Fibroblast of lung (primary cell): Measurements from ENCODE around the gene ARHGEF35. TPM values are rescaled to one million over a fixed set of nuclear protein-coding genes. Genes with fewer than 3 reads are reported as not detected.
"Not testable (repeated sequence)": the region's sequence is repeated elsewhere in the genome, so short reads cannot be mapped to it uniquely, and the experiment has no call there.

Source experiments
- DNase-seq, 2 donors: peaks; one replicate each; pipeline versions ENCODE4 v3.0.0 to v3.0.0-alpha.2; 2010; ENCODE audit warnings: low read depth in 2 of 2
- H2AFZ ChIP-seq: 2 replicates; pipeline ENCODE4 v1.5.1; 2012; ENCODE audit warnings: low read length, control low read depth, inconsistent platforms
- H3K27ac ChIP-seq: 2 replicates; pipeline ENCODE4 v1.5.1; 2011; ENCODE audit warnings: low read length, control low read depth; ENCODE audit not compliant: insufficient read depth
- H3K27me3 ChIP-seq: 2 replicates; pipeline ENCODE4 v1.5.1; 2011; ENCODE audit warnings: mild to moderate bottlenecking, low read length; ENCODE audit not compliant: control insufficient read depth, insufficient read depth
- H3K36me3 ChIP-seq: 2 replicates; pipeline ENCODE4 v1.5.1; 2011; ENCODE audit warnings: low read length; ENCODE audit not compliant: control insufficient read depth, insufficient read depth
- H3K4me1 ChIP-seq: 2 replicates; pipeline ENCODE4 v1.5.1; 2011; ENCODE audit warnings: low read length; ENCODE audit not compliant: control insufficient read depth, insufficient read depth; ENCODE audit errors: extremely low read depth
- H3K4me2 ChIP-seq: 2 replicates; pipeline ENCODE4 v1.5.1; 2011; ENCODE audit warnings: low read length, control low read depth; ENCODE audit not compliant: insufficient read depth; ENCODE audit errors: extremely low read depth
- H3K4me3 ChIP-seq, 4 experiments: fragments of 200-600 bp in 1 of 4; sonication (generic) in 1 of 4; replicated peaks in 1 of 4; 2 replicates each; pipeline ENCODE4 v1.5.1; 2011 to 2016; ENCODE audit warnings: low read length in 4 of 4, low read depth in 3 of 4, mild to moderate bottlenecking in 3 of 4, control low read depth in 2 of 4, inconsistent platforms in 1 of 4, mixed read lengths in 1 of 4; ENCODE audit not compliant: insufficient read depth in 1 of 4; ENCODE audit errors: control extremely low read depth in 1 of 4
- H3K79me2 ChIP-seq: 2 replicates; pipeline ENCODE4 v1.5.1; 2012; ENCODE audit warnings: mild to moderate bottlenecking, low read length, inconsistent platforms; ENCODE audit not compliant: control insufficient read depth, insufficient read depth
- H3K9ac ChIP-seq: 2 replicates; pipeline ENCODE4 v1.5.1; 2011; ENCODE audit warnings: mild to moderate bottlenecking, low read length, control low read depth; ENCODE audit not compliant: insufficient read depth
- H3K9me3 ChIP-seq: 2 replicates; pipeline ENCODE4 v1.5.1; 2012; ENCODE audit warnings: low read depth, low read length; ENCODE audit not compliant: control insufficient read depth, insufficient read depth
- H4K20me1 ChIP-seq: 2 replicates; pipeline ENCODE4 v1.5.1; 2011; ENCODE audit warnings: low read length; ENCODE audit not compliant: control insufficient read depth, insufficient read depth; ENCODE audit errors: extremely low read depth
- polyA minus RNA-seq: library from RNA; depleted of rRNA, polyadenylated mRNA; stranded (reverse); fragments of >200 nt; gene quantifications from 2 replicates; pipeline ENCODE4 v1.2.3, GENCODE V29; 2011; ENCODE audit warnings: low replicate concordance
- polyA plus RNA-seq, 2 donors: library from polyadenylated mRNA; depleted of rRNA in 1 of 2; stranded (reverse) in 1 of 2; unstranded in 1 of 2; fragments of >200 nt; gene quantifications; 2 replicates each; pipeline ENCODE4 v1.2.1, GENCODE V29; 2011 to 2012; ENCODE audit warnings: missing spikeins in 1 of 2
- total RNA-seq: library from RNA; depleted of rRNA; stranded (reverse); fragments of >200 nt; gene quantifications from 2 replicates; pipeline ENCODE4 v1.2.1, GENCODE V29; 2014

The ARHGEF35 gene
- total RNA-seq (0.51 and 5.4 TPM in 2 replicates), polyA plus RNA-seq (1.1 and 1.9 TPM in 2 replicates), polyA minus RNA-seq (2.9 TPM in 1 of 2 replicates, not detected in the other)
- polyA plus RNA-seq (2012): 1.7 and 2.9 TPM in 2 replicates

DNA sequence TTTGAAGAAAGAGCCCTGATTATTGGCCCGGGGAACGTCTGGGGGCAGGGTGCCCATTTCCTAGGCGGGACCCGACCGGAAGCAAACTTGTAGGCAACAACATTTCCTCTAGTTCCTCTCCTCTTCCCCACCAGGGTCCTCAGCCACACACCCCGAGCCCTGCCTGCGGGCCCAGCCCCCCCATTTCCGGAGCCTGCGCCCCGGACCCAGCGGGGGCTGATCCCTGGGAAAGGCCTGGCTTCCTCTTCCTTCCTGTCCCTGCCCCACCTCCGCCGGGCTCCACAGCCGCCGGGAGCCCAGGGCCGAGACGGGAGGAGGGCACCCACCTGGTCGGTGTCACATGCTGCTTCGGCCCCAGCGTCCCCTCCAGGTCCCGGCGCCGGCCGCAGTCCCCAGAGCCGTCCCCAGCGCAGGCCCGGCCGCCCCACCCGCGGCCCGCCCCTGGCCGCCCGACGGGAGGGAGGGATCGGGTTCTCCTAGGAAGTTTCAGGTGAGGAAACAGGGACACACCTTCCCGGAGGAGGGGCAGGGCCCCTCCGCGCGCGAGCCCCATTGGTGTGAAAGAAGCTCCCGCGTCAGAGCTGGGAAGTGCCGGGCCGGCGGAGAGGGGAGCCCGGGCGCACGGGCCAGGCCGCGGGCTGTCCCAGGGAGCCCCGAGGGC lies at the start of gene ARHGEF35:
ARHGEF35 (minus strand) TSS at position 622 of the 661 bp plus-strand sequence. CDS start 7,450 bp downstream, outside the sequence.
- H2AFZ ChIP-seq, H3K4me3 ChIP-seq, H3K27ac ChIP-seq, H4K20me1 ChIP-seq, H3K4me2 ChIP-seq, H3K27me3 ChIP-seq, H3K9ac ChIP-seq, DNase-seq, H3K36me3 ChIP-seq, H3K9me3 ChIP-seq, H3K79me2 ChIP-seq, H3K4me1 ChIP-seq: not testable (repeated sequence)

DNA sequence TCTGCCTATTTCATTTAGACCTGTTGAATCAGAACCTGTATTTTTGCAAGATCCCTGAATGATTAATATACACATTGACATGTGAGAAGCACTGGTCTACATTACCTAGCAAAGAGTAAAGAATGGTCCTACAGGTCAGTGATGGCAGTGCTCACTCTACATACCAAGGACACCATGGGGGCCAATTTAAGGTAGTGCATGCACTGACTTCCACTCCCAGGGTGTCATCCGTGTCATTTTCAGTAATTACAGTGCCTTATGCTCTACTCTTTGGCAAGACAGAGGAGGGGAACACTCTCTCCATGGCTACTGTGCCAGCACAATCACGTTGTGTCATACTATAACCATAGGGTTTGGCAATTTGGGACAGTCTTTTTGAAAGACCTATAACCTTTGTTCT lies 49.7 kb upstream of the ARHGEF35 start:
- not testable (repeated sequence) for H3K79me2 ChIP-seq, H3K36me3 ChIP-seq, H3K9ac ChIP-seq, H3K4me2 ChIP-seq, H3K27ac ChIP-seq, H3K4me3 ChIP-seq, H3K9me3 ChIP-seq, H4K20me1 ChIP-seq, H2AFZ ChIP-seq, DNase-seq, H3K27me3 ChIP-seq, H3K4me1 ChIP-seq

DNA sequence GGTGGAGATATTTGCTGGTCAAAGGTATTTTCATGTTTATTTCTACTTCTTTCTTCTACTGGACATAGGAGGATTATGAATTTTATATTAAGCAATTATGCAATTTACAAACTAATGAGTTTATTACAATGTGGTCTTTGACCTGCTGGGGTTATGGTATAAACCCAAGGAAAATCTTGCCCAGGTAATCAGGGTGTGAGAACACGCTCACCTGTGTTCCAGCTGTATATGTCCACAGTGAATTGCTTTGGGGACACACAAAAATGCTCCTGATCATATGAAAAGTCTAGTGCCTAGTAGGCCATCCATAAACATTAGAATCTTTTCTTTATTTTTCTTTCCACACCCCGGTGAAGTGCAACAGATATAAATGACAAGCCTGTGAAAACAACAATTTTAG lies 43.7 kb upstream of the ARHGEF35 start, which contains the start of gene OR2A42:
OR2A42 (minus strand) TSS at position 241 of the 400 bp plus-strand sequence. CDS start 6,762 bp downstream, outside the sequence.
- not testable (repeated sequence) for DNase-seq, H3K9ac ChIP-seq, H3K79me2 ChIP-seq, H3K4me3 ChIP-seq, H3K4me2 ChIP-seq, H3K27me3 ChIP-seq, H2AFZ ChIP-seq, H3K27ac ChIP-seq, H4K20me1 ChIP-seq, H3K9me3 ChIP-seq, H3K4me1 ChIP-seq, H3K36me3 ChIP-seq

DNA sequence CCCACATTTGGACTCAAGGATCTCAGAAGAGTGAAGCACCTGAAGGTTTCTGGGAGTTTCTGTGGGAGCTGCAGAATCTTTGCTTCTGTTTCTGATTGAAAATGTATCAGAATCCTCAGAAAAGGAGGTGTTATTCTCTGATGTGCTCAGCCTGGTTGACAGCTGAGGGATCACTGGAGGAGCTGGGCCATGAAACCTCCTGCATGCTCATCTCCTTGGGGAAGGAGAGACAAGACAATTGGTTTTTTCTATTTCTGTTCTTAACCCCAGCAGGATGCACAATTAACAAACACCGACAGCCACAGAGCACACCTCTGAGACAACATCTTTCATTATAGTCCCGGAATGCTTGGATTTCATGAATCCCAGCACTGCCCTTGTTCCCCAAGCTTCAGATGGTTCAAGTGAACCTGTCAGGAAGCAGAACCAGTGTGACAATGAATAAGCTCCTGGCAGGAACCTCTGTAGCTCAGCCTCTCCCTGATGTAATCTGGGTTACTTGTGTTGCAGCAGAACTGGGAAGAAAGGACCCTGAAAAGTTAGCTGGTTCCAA lies 43.0 kb upstream of the ARHGEF35 start:
- not testable (repeated sequence) for H3K27ac ChIP-seq, H3K4me1 ChIP-seq, H3K36me3 ChIP-seq, H3K79me2 ChIP-seq, H3K9ac ChIP-seq, H4K20me1 ChIP-seq, H3K27me3 ChIP-seq, H3K9me3 ChIP-seq, H3K4me2 ChIP-seq, H2AFZ ChIP-seq, DNase-seq, H3K4me3 ChIP-seq

DNA sequence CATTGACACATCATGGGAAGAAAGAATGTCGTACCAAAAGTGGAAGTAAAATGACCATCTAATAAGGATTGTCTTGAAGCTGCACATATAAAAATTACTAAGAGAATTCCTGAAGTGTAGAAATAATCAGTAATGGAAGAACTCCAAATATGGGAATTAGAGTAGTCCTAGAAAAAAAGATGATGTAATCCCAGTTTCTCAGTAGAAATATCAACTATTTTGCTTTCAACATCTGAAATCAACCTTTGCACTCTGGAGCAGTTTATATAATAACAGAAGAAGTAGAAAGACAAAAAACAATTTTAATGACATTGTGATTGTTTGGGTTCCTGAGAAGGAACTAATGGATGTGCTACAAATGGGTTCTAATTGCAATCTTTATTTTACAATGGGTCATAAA lies 37.4 kb upstream of the ARHGEF35 start:
- not testable (repeated sequence) for H4K20me1 ChIP-seq, H3K79me2 ChIP-seq, H3K4me1 ChIP-seq, DNase-seq, H3K27ac ChIP-seq, H3K9ac ChIP-seq, H3K4me3 ChIP-seq, H3K36me3 ChIP-seq, H3K4me2 ChIP-seq, H3K27me3 ChIP-seq, H3K9me3 ChIP-seq, H2AFZ ChIP-seq

DNA sequence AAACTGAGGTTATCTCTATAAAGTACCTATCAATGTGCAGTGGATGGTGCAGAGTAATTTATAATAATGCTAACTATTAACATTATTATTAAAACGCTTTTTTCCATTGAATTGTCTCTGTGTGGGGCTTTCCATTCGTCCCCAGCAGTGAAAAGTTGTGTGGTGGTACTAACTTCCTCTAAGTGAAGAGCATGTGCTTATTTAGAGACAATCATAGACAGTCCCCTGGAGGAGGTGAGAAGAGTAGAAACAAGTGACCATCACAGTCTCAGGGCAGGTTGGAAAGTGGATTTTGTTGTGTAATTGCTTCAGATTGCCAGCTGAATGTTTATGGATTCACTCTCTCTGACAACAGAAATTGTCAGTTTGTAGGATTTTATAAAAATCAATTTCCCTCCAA lies 35.4 kb upstream of the ARHGEF35 start:
- H3K27ac ChIP-seq, H3K4me1 ChIP-seq, H3K9me3 ChIP-seq, H3K36me3 ChIP-seq, H3K79me2 ChIP-seq, H3K27me3 ChIP-seq, H4K20me1 ChIP-seq, H3K9ac ChIP-seq, H3K4me2 ChIP-seq, H2AFZ ChIP-seq, DNase-seq, H3K4me3 ChIP-seq: not testable (repeated sequence)

DNA sequence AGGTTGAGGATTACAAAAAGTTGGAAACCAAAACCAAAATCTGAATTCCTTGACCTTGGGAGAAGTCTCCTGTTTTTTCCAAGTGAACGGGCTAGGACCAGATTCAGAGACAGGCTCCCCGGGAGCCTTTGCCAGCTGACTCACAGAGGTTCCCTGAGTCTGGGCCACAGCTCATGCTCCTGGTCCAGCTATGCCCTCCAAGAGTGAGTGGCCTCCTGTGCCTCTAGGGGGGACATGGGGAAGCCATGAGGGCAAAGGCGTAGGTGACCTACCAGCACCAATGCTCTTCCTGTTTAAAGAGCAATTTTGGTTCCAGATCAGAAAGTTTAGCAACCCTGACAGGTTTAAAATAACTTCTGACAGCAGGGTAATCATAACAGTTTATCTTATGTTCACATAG lies 33.2 kb upstream of the ARHGEF35 start:
- H3K4me2 ChIP-seq, H3K27me3 ChIP-seq, H3K27ac ChIP-seq, H3K79me2 ChIP-seq, H3K36me3 ChIP-seq, H4K20me1 ChIP-seq, H3K4me1 ChIP-seq, H2AFZ ChIP-seq, H3K9ac ChIP-seq, H3K4me3 ChIP-seq, H3K9me3 ChIP-seq: not testable (repeated sequence)
- peak in 1 of 2 donors; percentile 28 for DNase-seq
